ENCODE measurements around the gene RPL31. TPM values are rescaled to one million over a fixed set of nuclear protein-coding genes. Genes with fewer than 3 reads are reported as not detected.
A peak's percentile ranks its signal among the peaks of the same experiment; 100 is the strongest.

Gene RPL31
- total RNA-seq, 1 experiment from 2014 or later, result 682 TPM

DNA sequence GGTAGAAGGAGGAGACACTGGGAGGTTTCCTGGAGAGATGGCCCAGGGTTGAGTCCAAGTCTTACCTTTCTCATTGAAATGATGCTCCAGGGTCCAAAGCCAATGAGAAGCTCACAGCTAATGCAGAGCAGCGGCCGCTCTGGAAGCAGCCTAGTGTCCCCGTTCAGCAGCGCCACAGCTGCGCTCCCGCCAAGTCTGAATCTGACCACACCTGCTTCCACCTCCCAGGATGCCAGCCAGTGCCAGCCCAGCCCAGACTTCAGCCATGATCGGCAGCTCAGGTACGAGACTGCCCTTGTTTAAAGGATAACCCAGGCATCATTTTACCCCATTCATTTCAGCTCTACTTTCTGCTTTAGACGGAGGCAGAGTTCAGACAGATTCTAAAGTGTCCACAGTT, 11.9 kb upstream of the RPL31 start:
- ATAC-seq, result 0 out of 2 replicates have a peak, but pooled peaks have one; percentile 8
- in situ Hi-C loops (cut with HindIII; ENCODE audit: low pct_unique_long_range_greater_than_20kb, low sequenced_read_pairs) (no loop called here), intact Hi-C loops (cut with micrococcal nuclease; ENCODE audit: unreplicated experiment) (no loop called here)
- no peak overlapping the region for H3K4me3 ChIP-seq (ENCODE audit: low read depth in 2 of 2, low read length in 2 of 2)
- no peak overlapping the region for H3K27ac ChIP-seq (ENCODE audit: low read length)
- TF ChIP-seq TCF7L2 (IDR thresholded peaks at IDR 0.05; ENCODE audit: low read depth, low read length), result no peak
- no peak for TF ChIP-seq POLR2AphosphoS5 (IDR thresholded peaks at IDR 0.05; ENCODE audit: low read depth, low read length)
- TF ChIP-seq SIN3A (IDR thresholded peaks at IDR 0.05; ENCODE audit: borderline replicate concordance, insufficient read depth, low read depth, low read length), result no peak
- TF ChIP-seq, protein P1, sequence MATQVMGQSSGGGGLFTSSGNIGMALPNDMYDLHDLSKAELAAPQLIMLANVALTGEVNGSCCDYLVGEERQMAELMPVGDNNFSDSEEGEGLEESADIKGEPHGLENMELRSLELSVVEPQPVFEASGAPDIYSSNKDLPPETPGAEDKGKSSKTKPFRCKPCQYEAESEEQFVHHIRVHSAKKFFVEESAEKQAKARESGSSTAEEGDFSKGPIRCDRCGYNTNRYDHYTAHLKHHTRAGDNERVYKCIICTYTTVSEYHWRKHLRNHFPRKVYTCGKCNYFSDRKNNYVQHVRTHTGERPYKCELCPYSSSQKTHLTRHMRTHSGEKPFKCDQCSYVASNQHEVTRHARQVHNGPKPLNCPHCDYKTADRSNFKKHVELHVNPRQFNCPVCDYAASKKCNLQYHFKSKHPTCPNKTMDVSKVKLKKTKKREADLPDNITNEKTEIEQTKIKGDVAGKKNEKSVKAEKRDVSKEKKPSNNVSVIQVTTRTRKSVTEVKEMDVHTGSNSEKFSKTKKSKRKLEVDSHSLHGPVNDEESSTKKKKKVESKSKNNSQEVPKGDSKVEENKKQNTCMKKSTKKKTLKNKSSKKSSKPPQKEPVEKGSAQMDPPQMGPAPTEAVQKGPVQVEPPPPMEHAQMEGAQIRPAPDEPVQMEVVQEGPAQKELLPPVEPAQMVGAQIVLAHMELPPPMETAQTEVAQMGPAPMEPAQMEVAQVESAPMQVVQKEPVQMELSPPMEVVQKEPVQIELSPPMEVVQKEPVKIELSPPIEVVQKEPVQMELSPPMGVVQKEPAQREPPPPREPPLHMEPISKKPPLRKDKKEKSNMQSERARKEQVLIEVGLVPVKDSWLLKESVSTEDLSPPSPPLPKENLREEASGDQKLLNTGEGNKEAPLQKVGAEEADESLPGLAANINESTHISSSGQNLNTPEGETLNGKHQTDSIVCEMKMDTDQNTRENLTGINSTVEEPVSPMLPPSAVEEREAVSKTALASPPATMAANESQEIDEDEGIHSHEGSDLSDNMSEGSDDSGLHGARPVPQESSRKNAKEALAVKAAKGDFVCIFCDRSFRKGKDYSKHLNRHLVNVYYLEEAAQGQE (IDR thresholded peaks at IDR 0.05; ENCODE audit: insufficient read depth in 1 of 2, low read depth in 2 of 2, low read length in 1 of 2), result no peak
- TF ChIP-seq, protein P2, sequence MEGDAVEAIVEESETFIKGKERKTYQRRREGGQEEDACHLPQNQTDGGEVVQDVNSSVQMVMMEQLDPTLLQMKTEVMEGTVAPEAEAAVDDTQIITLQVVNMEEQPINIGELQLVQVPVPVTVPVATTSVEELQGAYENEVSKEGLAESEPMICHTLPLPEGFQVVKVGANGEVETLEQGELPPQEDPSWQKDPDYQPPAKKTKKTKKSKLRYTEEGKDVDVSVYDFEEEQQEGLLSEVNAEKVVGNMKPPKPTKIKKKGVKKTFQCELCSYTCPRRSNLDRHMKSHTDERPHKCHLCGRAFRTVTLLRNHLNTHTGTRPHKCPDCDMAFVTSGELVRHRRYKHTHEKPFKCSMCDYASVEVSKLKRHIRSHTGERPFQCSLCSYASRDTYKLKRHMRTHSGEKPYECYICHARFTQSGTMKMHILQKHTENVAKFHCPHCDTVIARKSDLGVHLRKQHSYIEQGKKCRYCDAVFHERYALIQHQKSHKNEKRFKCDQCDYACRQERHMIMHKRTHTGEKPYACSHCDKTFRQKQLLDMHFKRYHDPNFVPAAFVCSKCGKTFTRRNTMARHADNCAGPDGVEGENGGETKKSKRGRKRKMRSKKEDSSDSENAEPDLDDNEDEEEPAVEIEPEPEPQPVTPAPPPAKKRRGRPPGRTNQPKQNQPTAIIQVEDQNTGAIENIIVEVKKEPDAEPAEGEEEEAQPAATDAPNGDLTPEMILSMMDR (IDR thresholded peaks at IDR 0.05), result no peak
- 0 out of 2 replicates have a peak, but pooled peaks cover 4% of the 10 kb centered on the region for H3K36me3 ChIP-seq (ENCODE audit: control insufficient read depth, insufficient read depth, low read length)
- no peaks in the 10 kb centered on the region for H3K9me3 ChIP-seq (ENCODE audit: control insufficient read depth, insufficient read depth, low read depth, low read length)
- no TSS peak for BruUV-seq (replicated peaks)
- ChIA-PET POLR2A (no interaction called here), CTCF (no interaction called here)
- H3K4me1 ChIP-seq (ENCODE audit: control insufficient read depth, insufficient read depth, low read length), result no peaks in the 10 kb centered on the region
- H3K27me3 ChIP-seq (ENCODE audit: control insufficient read depth, insufficient read depth, low read length), result no peaks in the 10 kb centered on the region
- no peak for DNase-seq (ENCODE audit: low read depth, low spot score)

DNA sequence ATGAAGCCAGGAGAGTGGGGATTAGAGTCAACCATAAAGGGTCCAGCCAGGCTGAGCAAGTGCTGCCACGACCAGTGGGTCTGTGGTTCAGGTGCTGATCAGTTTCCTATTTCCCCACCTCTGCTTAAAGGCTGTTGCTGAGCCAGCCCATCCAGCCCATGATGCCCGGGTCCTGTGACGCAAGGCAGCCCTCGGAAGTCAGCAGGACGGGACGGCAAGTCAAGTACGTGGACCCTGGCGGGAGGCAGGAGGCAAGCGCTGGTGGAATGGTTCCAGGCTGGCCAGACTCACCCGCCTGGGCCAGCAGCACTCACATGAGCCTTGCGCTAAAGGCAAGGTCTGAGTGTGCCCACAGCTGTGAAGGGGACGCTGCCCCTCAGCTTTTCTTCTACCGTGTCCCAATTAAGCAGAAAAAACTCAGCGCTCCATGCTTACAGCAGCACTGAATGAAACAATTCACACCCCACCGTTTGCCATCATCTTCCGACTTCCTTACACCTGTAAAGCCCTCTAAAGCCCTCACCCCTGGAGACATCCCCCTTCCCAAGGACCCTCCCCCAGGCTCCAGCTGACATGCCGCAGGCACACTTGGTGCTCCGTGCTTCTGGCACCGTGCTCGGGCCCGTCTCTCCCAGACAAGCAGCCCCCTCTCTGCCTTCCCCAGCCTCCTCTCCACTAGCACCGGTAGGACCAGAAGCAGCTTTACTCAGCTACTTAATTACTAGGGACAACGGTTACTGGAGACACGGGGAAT, 11.3 kb upstream of the RPL31 start:
- H3K27me3 ChIP-seq (ENCODE audit: control insufficient read depth, insufficient read depth, low read length), result no peaks in the 10 kb centered on the region
- no peak for DNase-seq (ENCODE audit: low read depth, low spot score)
- no peak overlapping the region for H3K27ac ChIP-seq (ENCODE audit: low read length)
- TF ChIP-seq SIN3A (IDR thresholded peaks at IDR 0.05; ENCODE audit: borderline replicate concordance, insufficient read depth, low read depth, low read length) (no peak), POLR2AphosphoS5 (IDR thresholded peaks at IDR 0.05; ENCODE audit: low read depth, low read length) (no peak), TCF7L2 (IDR thresholded peaks at IDR 0.05; ENCODE audit: low read depth, low read length) (no peak)
- TF ChIP-seq, protein P1 (IDR thresholded peaks at IDR 0.05; ENCODE audit: insufficient read depth in 1 of 2, low read depth in 2 of 2, low read length in 1 of 2), result no peak
- TF ChIP-seq, protein P2 (IDR thresholded peaks at IDR 0.05), result no peak
- BruUV-seq (replicated peaks), result no TSS peak
- ChIA-PET POLR2A (no interaction called here), CTCF (no interaction called here)
- ATAC-seq, result peak; percentile 10; the same call in 1 of the 2 replicates
- H3K4me3 ChIP-seq (ENCODE audit: low read depth in 2 of 2, low read length in 2 of 2), result no peak overlapping the region
- 0 out of 2 replicates have a peak, but pooled peaks cover 2% of the 10 kb centered on the region for H3K36me3 ChIP-seq (ENCODE audit: control insufficient read depth, insufficient read depth, low read length)
- no peaks in the 10 kb centered on the region for H3K9me3 ChIP-seq (ENCODE audit: control insufficient read depth, insufficient read depth, low read depth, low read length)
- intact Hi-C loops (cut with micrococcal nuclease; ENCODE audit: unreplicated experiment), result no loop called here
- no peaks in the 10 kb centered on the region for H3K4me1 ChIP-seq (ENCODE audit: control insufficient read depth, insufficient read depth, low read length)
- in situ Hi-C loops (cut with HindIII; ENCODE audit: low pct_unique_long_range_greater_than_20kb, low sequenced_read_pairs), result no loop called here

Data from Panc1 (cell line).